Measurements from ENCODE around the gene REPS1. TPM values are rescaled to one million over a fixed set of nuclear protein-coding genes. Genes with fewer than 3 reads are reported as not detected.
A peak's percentile ranks its signal among the peaks of the same experiment; 100 is the strongest.

REPS1 gene
- total RNA-seq, 2 donors from 2014 or later, result 19.5 to 29.0 TPM

DNA sequence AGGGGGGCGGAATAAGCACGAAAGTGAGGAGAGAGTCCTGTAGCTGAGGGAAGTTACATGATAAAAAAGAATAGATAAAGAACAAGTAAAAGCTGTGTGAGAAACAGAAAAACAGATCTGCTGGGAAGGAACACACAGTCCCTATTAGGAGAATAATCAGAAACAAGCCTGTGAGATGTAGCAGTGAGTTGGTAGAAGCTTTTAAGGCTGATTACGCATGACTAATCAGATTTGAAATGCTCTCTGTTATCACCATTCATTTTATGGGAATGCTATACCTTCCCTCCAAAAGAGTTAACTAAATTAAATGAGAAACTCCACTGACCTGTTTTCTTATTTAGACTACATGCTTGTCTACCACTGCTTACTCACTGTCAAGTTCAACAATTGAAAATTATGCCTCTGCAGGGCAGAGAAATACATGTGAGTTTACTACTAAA lies 15.8 kb downstream of the REPS1 start:
- ATAC-seq (no peak), DNase-seq (no peak)
- WGBS, 2 donors, result 80 to 81% methylated on average over 3 of the region's 3 CpGs
- TF ChIP-seq, protein P1, sequence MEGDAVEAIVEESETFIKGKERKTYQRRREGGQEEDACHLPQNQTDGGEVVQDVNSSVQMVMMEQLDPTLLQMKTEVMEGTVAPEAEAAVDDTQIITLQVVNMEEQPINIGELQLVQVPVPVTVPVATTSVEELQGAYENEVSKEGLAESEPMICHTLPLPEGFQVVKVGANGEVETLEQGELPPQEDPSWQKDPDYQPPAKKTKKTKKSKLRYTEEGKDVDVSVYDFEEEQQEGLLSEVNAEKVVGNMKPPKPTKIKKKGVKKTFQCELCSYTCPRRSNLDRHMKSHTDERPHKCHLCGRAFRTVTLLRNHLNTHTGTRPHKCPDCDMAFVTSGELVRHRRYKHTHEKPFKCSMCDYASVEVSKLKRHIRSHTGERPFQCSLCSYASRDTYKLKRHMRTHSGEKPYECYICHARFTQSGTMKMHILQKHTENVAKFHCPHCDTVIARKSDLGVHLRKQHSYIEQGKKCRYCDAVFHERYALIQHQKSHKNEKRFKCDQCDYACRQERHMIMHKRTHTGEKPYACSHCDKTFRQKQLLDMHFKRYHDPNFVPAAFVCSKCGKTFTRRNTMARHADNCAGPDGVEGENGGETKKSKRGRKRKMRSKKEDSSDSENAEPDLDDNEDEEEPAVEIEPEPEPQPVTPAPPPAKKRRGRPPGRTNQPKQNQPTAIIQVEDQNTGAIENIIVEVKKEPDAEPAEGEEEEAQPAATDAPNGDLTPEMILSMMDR (IDR thresholded peaks at IDR 0.05), result no peak
- TF ChIP-seq POLR2A (IDR thresholded peaks at IDR 0.05), result no peak
- Histone ChIP-seq H3K36me3 (replicated peaks in 1 of 2; ENCODE audit: insufficient read depth in 1 of 2, low read depth in 2 of 2) (no peaks in the 10 kb centered on the region), H3K4me3 (no peak overlapping the region), H3K27me3 (no peaks in the 10 kb centered on the region), H3K4me1 (peaks cover 42% of the 10 kb centered on the region), H3K27ac (no peak overlapping the region), H3K9me3 (no peaks in the 10 kb centered on the region)
- intact Hi-C loops (cut with DNase I), result no loop called here

DNA sequence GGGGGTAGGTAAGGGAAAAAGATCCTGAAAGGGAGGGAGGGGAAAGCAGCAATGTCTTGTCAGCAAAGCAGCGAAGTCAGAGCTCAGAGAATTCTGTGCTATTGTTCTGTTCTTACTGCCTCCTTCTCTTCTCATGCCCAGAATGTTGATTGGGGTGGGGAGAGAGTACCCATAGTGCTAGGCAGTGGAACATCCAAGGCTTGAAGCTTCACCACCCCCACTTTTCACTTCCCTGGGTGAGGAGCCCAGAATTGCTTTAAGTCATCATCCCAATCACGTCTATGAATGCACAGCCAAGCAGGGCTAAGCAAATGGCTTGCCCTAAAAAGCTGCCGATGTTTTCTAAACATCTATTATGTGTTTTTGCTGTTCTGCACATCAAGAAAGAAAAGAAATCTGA lies 16.5 kb downstream of the REPS1 start:
- WGBS, 2 donors, result 82 to 84% methylated on average over 3 of the region's 3 CpGs

DNA sequence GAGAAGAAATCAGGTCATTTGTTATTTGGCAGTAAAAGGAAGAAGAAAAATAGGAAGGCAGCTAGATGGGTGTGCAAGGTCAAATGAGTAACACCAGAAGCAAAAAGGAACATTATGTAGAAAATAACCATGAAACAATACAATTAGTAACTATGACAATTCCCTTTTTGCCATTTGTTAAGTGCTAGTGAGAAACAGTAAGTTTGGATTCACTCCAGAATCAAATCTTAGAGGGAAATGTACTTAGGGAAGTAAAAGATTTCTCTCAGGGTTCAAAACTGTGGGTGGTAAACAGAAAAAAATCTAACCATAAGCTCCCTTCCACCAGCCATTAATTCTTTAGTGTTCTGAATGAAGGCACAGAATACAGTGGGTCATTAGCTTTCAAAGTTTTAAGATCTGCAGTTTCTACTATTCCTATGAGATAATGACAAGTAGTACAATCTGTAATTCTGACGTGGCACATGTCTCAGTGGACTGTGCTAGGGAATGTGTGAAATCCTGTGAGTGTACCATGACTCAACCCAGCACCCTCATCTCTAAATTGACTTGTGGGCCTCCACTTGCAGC lies 17.1 kb downstream of the REPS1 start:
- H3K36me3 ChIP-seq (replicated peaks in 1 of 2; ENCODE audit: insufficient read depth in 1 of 2, low read depth in 2 of 2), result no peaks in the 10 kb centered on the region
- WGBS, 2 donors, result 17 to 21% methylated on average over 1 of the region's 1 CpG
- DNase-seq (peak in 1 of 4 donors; percentile 39), ATAC-seq (peak; percentile 52)
- peak overlapping the region in 1 of 4 donors; percentile 11 for H3K27ac ChIP-seq
- H3K9me3 ChIP-seq, result no peaks in the 10 kb centered on the region
- intact Hi-C loops (cut with DNase I), result no loop called here
- H3K4me1 ChIP-seq, result peaks cover 55% of the 10 kb centered on the region
- H3K4me3 ChIP-seq, result no peak overlapping the region
- no peaks in the 10 kb centered on the region for H3K27me3 ChIP-seq
- TF ChIP-seq, protein P1 (IDR thresholded peaks at IDR 0.05), result no peak
- no peak for TF ChIP-seq POLR2A (IDR thresholded peaks at IDR 0.05)

More for the DNA sequence above, 16.5 kb downstream of the REPS1 start:
- TF ChIP-seq, protein P1 (IDR thresholded peaks at IDR 0.05), result no peak
- no peak for TF ChIP-seq POLR2A (IDR thresholded peaks at IDR 0.05)
- Histone ChIP-seq H3K27me3 (no peaks in the 10 kb centered on the region), H3K27ac (peak overlapping the region in 1 of 4 donors; percentile 11), H3K36me3 (replicated peaks in 1 of 2; ENCODE audit: insufficient read depth in 1 of 2, low read depth in 2 of 2) (no peaks in the 10 kb centered on the region), H3K9me3 (no peaks in the 10 kb centered on the region), H3K4me1 (peaks cover 48% of the 10 kb centered on the region), H3K4me3 (no peak overlapping the region)
- no peak for ATAC-seq
- no peak for DNase-seq
- intact Hi-C loops (cut with DNase I), result no loop called here

DNA sequence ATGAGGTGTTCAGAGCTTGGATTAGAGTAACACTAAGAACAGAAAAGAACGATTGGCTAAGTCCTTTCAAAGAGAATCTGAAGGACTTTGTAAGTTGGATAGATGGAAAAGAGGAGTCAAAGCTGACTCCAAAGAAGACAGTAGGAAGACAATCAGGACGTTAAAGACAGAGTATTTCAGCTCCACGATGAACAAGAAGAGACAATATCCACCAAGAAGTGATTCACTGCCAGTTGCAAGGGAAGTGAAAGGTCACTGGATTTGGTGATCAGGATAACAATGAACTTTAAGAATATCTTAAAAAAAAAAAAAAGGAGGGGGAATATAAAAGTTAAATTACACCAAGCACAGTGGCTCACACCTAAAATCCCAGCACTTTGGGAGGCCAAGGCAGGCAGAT lies 17.9 kb downstream of the REPS1 start:
- H3K27ac ChIP-seq, result no peak overlapping the region
- H3K36me3 ChIP-seq (replicated peaks in 1 of 2; ENCODE audit: insufficient read depth in 1 of 2, low read depth in 2 of 2), result no peaks in the 10 kb centered on the region
- H3K9me3 ChIP-seq, result no peaks in the 10 kb centered on the region
- no peak for DNase-seq
- 77 to 81% methylated on average over 3 of the region's 3 CpGs for WGBS, 2 donors
- no peak for ATAC-seq
- H3K4me3 ChIP-seq, result no peak overlapping the region
- no peaks in the 10 kb centered on the region for H3K27me3 ChIP-seq
- intact Hi-C loops (cut with DNase I), result no loop called here
- H3K4me1 ChIP-seq, result peaks cover 60% of the 10 kb centered on the region
- TF ChIP-seq, protein P1 (IDR thresholded peaks at IDR 0.05), result no peak
- no peak for TF ChIP-seq POLR2A (IDR thresholded peaks at IDR 0.05)

DNA sequence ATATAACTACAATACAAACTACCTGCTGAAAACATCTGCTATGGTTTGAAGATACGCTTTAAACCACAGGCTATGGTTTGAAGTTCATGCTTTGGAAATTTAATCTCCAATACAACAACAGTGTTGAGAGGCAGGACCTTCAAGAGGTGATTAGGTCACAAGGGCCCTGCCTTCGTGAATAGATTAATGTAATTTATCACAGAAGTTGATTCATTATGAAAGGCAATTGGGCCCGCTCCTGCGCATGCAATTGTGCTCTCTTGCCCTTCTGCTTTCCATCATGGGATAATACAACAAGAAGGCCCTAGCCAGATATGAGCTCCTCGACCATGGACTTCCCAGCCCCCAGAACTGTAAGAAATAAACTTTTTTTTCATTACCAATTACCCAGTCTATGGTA lies 21.2 kb downstream of the REPS1 start:
- intact Hi-C loops (cut with DNase I), result no loop called here
- DNase-seq (no peak), ATAC-seq (no peak)
- Histone ChIP-seq H3K4me3 (no peak overlapping the region), H3K4me1 (peaks cover 46% of the 10 kb centered on the region), H3K9me3 (no peaks in the 10 kb centered on the region), H3K27me3 (no peaks in the 10 kb centered on the region), H3K36me3 (replicated peaks in 1 of 2; ENCODE audit: insufficient read depth in 1 of 2, low read depth in 2 of 2) (no peaks in the 10 kb centered on the region), H3K27ac (no peak overlapping the region)
- TF ChIP-seq, protein P1 (IDR thresholded peaks at IDR 0.05), result no peak
- no peak for TF ChIP-seq POLR2A (IDR thresholded peaks at IDR 0.05)
- 75 to 80% methylated on average over 5 of the region's 5 CpGs for WGBS, 2 donors
